IPS DF 4.7 (cell line): Measurements from ENCODE around the gene PP2D1.
A peak's percentile ranks its signal among the peaks of the same experiment; 100 is the strongest.
"Not testable (repeated sequence)": the region's sequence is repeated elsewhere in the genome, so short reads cannot be mapped to it uniquely, and the experiment has no call there.

Experiments used
- DNase-seq: peaks from one replicate; pipeline ENCODE4 v3.0.0-alpha.2; 2013; ENCODE audit warnings: low spot score; ENCODE audit errors: extremely low read depth

Gene PP2D1

DNA sequence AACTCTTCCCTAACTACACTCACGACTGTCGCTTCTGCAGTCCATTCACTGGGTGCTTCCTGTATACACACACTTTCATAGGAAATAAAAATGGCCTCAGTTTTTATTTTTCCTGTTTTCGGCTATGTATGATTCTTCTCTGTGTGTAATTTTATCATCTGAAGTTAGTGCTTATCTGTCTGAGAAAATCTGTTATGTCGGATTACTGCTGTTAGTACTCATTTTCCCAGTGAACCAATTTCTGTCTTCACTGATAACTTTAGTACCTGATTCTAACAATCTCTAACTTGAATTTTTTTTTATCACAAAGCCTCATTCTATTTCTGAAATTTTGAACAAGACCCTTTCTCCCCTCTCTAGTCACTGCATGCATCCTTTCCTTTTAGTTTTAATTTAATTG is 44.3 kb downstream of the PP2D1 start:
- DNase-seq: no peak

DNA sequence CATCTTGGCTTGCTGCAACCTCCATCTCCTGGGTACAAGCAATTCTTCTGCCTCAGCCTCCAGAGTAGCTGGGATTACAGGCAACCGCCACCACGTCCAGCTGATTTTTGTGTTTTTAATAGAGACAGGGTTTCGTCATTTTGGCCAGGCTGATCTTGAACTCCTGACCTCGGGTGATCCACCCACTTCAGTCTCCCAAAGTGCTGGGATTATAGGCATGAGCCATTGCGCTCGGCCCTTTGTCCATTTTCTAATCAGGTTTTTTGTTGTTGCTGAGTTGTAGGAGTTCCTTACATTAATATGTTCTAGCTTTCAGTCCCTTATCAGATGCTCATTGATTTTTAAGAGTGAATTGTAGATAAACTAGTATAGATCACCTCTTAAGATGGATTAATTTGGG is 44.9 kb downstream of the PP2D1 start:
- no peak for DNase-seq

DNA sequence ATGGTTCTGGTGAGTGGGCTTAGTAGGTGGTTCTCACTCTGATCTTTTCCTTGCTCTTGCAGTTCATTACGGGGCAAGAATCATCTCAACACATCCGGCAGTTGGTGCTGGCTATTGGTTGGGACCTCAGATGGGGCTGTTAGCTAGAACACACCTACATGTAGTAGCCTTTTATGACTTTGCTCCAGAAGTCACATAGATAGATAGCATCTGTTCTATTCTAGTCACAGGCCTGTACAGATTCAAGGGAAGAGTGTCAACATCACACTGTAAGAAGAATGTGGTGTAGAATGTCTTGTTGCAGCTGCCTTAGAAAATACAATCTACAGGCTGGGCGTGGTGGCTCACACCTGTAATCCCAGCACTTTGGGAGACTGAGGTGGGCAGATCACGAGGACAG is 50.1 kb downstream of the PP2D1 start:
- DNase-seq: no peak

DNA sequence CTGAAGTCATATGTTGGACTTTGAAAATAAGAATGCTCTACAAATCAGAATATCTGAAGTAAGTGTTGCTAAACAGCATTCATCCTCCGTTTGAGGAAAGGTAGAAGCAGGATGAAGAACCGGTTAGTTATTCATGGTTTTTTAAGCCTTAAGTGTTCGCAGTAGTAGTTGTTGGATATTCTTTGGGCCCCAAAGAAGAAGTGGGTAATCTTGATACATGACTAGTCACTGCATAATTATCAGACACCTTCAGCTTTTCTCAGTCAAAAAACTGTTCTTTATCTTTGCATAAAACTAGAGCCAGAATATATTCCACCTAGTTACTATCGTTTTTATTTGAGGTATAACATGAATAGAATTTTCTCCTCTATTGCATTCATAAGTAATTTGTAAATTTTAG is 51.4 kb downstream of the PP2D1 start:
- DNase-seq: no peak

DNA sequence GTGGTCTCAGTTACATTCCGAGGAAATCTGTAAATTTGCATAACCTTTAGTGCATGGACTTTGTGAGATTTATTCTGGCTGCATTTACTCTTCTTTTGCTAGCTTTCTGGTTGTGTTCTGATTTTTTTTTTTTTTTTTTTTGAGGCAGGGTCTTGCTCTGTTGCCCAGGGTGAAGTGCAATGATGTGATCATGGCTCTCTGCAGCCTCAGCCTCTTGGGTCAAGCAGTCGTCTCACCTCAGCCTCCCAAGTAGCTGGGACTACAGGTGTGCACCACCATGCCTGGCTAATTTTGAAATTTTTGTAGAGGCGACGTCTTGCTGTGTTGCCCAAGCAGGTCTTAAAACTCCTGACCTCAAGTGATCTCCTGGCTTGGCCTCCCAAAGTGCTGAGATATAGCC is 52.6 kb downstream of the PP2D1 start:
- DNase-seq: no peak

DNA sequence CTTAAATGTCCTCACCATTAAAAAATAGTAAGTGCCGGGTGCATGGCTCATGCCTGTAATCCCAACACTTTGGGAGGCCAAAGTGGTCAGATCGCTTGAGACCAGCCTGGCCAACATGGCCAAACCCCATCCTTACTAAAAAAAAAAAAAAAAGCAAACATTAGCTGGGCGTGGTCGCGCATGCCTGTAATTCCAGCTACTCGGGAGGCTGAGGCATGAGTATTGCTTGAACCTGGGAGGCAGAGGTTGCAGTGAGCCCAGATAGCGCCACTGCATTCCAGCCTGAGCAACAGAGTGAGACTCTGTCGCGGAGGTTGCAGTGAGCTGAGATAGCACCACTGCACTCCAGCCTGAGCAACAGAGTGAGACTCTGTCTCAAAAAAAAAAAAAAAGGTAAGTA is 54.7 kb downstream of the PP2D1 start:
- not testable (repeated sequence) for DNase-seq

DNA sequence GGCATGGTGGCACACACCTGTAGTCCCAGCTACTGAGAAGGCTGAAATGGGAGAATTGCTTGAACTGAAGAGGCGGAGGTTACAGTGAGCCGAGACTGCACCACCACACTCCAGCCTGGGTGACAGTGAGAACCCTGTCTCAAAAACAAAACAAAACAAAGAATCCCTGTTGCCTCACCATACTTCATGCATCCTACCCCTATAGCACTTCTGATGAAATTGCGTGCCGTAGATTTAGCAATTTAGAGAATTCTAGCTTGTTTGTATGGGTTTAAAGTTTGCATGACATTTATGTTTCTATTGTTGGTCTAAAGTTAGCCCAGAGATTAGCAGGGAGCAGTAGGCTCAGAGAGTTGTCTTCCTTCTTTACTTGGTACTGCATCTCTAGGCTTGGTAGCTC is 57.4 kb downstream of the PP2D1 start:
- DNase-seq: no peak

DNA sequence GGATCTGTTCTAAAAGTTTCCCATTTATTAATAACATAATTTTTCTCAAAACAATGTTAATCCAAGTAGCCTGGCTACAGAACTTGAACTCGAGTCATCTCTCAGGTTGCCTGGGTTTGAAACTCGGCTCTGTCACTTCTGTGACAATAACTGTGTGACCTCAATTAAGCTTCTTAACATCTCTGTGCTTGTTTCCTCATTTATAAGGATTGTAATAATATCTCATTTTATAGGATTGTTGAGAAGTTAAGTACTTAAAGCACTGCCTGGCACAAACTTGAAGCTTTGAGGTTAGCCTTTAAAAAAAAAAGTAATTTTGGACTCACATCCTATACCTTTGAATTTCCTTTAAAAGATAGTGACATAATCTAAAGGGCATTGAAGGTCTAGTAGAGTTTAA is 61.7 kb downstream of the PP2D1 start:
- DNase-seq: no peak

DNA sequence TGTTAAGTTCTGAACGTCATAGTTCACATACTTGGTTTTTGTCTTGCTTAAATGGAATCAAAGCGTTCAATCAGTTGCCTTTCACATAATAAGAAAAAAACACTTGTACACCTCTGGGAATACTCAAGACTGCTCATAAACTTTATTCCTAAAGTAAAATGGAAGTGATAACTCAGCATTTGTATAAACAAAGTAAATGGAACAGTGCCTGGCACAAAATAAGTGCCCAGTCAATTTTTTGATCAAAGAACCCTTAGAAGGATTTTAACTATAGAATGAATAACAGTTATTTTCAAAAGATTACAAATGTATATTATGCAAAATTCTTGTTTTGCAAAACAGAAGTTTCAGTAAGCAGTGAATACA is 63.9 kb downstream of the PP2D1 start:
- DNase-seq: no peak

DNA sequence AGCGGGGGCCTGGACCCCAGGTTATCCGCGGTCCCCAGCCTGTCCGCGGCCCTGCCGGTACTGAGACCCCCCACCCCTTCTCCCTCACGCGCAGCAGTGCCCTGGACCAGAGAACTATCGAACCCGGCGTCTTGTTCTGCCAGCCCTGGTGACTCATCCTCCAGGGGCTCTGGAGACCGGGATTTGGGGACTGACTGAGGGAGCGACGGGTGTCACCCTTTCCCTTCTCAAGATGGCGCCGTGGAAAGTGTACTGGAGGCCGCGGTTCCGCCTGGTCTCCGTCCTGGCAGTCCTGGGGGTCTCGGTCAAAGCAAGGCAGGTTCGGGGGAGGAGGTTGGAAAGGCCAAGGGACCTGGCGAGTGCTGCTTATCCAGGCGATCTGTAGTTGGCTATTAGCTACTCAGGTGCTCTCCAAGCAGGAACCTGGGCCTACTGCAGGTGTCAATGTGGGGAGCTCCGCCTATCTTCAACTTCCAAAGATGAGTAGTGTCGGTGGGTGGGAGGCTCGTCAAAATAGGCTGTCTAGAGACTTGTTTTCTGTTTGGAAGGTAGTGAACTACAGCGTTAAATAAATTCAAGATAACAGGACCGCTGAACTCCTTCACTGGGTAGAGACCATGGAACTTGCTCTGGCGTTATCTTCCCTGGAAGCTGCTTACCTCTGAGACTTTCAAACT is 64.4 kb downstream of the PP2D1 start:
- no peak for DNase-seq

DNA sequence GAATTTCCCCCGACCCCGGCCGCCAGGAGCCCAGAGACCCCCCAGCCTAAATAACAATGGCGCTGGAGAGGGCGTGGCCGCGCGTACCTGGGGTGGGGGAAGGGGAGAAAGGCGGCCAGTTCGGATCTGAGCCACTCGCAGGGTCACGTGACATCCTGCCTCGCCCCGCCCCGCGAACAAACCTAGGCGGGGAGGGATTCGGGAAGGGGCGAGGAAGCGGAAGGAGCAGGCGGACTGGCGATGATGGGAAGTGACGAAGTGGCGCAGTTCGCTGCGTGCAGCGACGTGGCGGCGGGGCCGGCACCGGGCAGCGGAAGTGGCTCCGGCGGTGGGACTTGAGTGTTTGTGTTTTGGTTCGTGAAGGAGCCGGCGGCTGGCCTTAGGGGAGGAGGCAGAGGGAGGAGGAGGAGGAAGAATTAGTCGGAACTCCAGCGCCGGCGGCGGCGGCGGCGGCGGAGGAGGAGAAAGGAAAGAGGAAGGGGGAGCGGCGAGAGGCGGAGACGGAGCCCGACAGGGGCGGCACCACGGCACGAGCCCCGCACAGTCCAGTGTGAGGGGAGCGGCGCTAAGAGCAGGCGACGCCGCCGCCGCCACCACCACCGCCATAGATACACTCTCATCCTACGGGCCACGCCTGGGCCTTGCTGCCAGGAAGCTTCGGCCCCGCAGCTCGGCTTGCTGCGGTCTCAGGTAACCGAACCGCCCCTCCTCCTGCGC is 65.1 kb downstream of the PP2D1 start, which contains the start of gene RAB5A:
RAB5A (plus strand) TSS at position 266 of the 717 bp plus-strand sequence. CDS start 3,802 bp downstream, outside the sequence.
- peak; percentile 90 for DNase-seq

DNA sequence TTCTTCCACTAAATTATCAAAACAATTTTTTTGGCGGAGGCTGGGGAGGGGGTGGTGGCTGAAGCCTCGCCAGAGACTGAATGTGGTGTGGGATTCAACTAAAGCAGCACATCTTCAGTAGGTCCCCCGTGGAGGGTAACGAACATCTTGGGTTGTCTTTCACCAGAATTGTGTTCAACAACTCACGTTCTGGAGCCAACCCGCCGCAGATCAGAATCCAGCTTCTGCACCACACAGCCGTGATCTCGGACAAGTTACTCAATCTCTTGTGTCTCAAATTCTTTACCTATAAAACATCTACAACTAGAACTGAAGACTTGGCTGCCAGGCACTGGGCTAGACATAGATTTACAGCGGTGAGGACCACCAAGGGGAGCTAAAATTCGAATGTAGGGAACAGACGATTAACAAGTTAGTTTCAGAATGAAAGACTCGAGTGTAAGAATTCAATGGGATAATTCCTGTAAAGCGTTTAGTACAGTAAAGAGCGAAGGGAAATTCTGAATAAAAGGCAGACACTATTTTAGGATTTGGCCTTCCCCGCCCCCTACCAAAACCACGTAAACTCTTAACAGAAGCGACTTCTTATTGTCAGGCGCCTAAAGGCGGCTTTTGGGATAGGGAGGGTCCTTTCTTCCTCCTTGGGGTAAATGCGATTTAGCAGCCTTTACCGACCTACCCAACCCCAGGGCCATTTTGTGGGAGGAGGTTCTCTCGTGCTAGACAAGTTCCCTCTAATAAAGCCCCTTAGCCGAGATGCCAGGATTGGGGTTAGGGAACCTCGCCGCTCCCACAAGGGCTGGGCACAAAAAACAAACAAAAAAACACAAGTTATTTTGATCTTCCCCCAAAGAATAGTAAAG is 65.9 kb downstream of the PP2D1 start:
- DNase-seq: no peak

DNA sequence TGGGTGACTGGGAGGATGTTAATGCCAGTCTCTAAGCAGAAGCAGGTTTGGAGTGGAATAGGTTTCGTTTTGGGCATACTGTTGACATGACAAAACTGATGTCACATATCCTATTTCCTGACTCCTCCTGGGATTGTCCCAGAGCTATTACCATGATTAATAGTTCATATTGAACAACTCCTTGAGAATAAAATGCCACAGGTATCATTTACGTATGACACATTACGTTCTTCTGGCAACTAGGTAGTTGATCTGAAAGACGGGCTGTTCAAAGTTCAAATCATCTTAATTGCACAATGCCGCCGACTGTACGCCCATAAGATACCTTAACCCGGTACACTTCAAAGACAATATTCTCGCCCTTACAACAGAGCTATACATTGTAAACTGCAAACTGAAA is 66.5 kb downstream of the PP2D1 start:
- no peak for DNase-seq

DNA sequence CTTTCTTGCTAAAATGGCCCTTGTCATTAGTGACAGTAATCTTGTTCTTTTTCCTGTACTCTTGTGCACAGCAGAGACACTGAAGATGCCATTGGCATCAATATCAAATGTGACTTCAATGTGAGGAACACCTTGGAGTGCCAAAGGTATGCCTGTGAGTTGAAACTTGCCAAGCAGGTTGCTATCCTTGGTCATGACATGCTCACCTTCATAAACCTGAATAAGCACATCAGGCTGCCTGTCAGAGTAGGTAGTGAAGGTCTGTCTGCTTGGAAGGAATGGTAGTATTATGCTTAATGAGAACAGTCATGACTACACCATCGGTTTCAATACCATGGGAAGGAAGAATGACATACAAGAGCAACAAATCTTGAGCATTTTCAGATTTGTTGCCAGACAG is 71.4 kb downstream of the PP2D1 start:
- no peak for DNase-seq

DNA sequence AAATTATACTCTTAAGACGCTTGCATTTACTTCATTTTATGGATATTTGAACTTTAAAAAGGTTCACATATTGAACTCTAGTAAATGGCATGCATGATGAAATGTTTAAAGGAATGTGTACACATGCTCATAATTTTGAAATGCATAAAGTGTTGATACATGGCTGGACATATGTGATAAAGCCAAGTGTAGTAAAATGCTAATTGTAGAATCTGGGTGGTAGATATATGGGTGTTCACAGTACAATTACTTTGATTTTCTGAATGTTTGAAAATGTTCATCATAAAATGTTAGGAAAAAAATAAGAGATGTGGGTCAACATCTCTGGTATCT is 73.8 kb downstream of the PP2D1 start:
- no peak for DNase-seq

DNA sequence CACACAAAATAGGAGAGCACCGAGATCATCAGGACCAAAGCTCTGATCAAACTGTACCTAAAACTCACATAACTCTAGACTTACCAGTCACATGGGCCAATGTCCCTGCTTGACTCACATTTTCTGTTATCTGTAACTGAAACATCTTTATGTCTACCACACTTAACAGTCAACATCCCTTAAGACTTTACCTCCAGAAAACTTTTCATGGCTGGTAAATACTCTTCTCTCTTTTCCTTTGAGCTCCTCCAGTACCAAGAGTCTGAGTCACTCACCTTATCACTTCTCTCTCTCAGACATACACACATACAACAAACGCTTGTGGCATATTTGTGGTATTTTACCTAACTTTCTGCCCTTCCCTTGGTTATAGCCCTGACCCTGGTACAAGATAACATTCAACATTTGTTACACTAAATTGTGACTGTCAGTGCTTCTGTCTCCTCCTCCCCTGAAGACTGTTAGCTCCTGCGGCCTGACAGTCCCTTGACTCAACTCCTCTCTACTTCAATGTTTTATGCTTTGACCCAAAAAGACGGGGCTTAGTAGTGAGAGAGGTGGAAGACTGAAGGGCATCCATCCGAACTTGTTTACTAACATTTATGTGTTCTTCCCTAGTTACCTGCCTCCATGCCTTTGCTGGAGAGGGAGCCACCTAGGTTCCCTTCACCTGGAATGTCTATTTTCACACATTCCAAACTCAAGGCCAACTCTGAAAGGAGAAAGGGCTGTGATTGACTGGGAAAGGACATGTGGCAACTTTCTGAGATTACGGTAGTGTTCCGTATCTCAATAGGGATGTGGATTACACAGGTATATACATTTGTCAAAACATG is 74.4 kb downstream of the PP2D1 start:
- DNase-seq: no peak
